DOHH2 (cell line): Measurements from ENCODE around the gene DPYD.

Experiments
- H3F3A ChIP-seq: fragments of 200-600 bp; sonication (generic), shearing (Covaris generic); 2 replicates; pipeline ENCODE4 v1.6.0; 2016; ENCODE audit warnings: antibody characterized with exemption, mild to moderate bottlenecking; ENCODE audit not compliant: control insufficient read depth, insufficient read depth
- H3K27ac ChIP-seq: fragments of 200-600 bp; sonication (generic); 2 replicates; pipeline ENCODE4 v1.5.1; 2014; ENCODE audit warnings: low read depth, mild to moderate bottlenecking, low read length, moderate library complexity
- H3K27me3 ChIP-seq: fragments of 200-600 bp; sonication (generic); 2 replicates; pipeline ENCODE4 v1.6.1; 2014; ENCODE audit warnings: mild to moderate bottlenecking, low read length, mixed read lengths; ENCODE audit not compliant: control insufficient read depth
- H3K36me3 ChIP-seq: fragments of 200-600 bp; sonication (generic); 2 replicates; pipeline ENCODE4 v1.6.1; 2014; ENCODE audit warnings: mild to moderate bottlenecking, low read length, moderate library complexity, mixed read lengths; ENCODE audit not compliant: control insufficient read depth
- H3K4me1 ChIP-seq: fragments of 200-600 bp; sonication (generic); 2 replicates; pipeline ENCODE4 v1.6.1; 2014; ENCODE audit warnings: mild to moderate bottlenecking, low read length, mixed read lengths; ENCODE audit not compliant: control insufficient read depth
- H3K4me2 ChIP-seq: fragments of 200-600 bp; sonication (generic); 2 replicates; pipeline ENCODE4 v1.6.0; 2014; ENCODE audit warnings: mild to moderate bottlenecking, low read length, moderate library complexity
- H3K4me3 ChIP-seq: fragments of 200-600 bp; sonication (generic); 2 replicates; pipeline ENCODE4 v1.5.1; 2014; ENCODE audit warnings: mild to moderate bottlenecking, low read length, mixed read lengths
- H3K79me2 ChIP-seq: fragments of 200-600 bp; sonication (generic); 2 replicates; pipeline ENCODE4 v1.6.1; 2014; ENCODE audit warnings: mild to moderate bottlenecking, low read length, mixed read lengths; ENCODE audit not compliant: control insufficient read depth
- H3K9me2 ChIP-seq: fragments of 200-600 bp; sonication (generic); replicated peaks from 2 replicates; pipeline ENCODE4 v1.6.1; 2014; ENCODE audit warnings: mild to moderate bottlenecking, low read length, mixed read lengths; ENCODE audit not compliant: control insufficient read depth
- H3K9me3 ChIP-seq: fragments of 200-600 bp; sonication (generic); 2 replicates; pipeline ENCODE4 v1.6.1; 2014; ENCODE audit warnings: antibody characterized with exemption, low read length, mixed read lengths; ENCODE audit not compliant: control insufficient read depth, insufficient read depth
- H4K20me1 ChIP-seq: fragments of 200-600 bp; sonication (generic); 2 replicates; pipeline ENCODE4 v1.6.0; 2014; ENCODE audit warnings: low read depth, mild to moderate bottlenecking, antibody characterized with exemption, low read length, moderate library complexity; ENCODE audit not compliant: control insufficient read depth, insufficient read depth
- EZH2phosphoT487 ChIP-seq: fragments of 200-600 bp; sonication (generic); IDR thresholded peaks from 2 replicates; pipeline ENCODE4 v1.6.1; 2017; ENCODE audit warnings: borderline replicate concordance, mild to moderate bottlenecking, antibody characterized with exemption, low read length, moderate library complexity, mixed read lengths
- TF ChIP-seq, protein P1 (sequence below): fragments of 200-600 bp; sonication (generic); IDR thresholded peaks from one replicate; pipeline ENCODE4 v1.5.1; 2014; ENCODE audit warnings: antibody characterized with exemption, mild to moderate bottlenecking, low read depth, low read length; ENCODE audit not compliant: poor library complexity, severe bottlenecking

Gene DPYD

DNA sequence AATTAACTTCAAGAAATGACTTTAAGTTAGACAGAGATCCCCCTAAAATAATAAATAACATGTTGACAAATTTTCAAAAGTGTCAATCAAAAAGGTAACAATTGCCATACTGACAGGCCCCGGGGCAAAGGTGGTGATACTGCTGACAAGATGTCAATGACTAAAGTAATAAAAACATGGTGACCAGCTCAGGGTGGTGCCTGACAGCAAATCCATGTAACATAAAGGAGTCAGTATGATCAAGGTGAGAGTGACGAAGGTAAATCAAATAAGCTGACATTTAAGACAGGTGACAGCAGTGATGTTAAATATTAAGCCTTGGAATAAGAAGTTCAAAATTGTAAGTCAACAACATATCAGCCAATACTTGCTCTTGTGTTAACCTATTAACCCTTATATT, 387.5 kb downstream of the DPYD start:
- no peaks in the 10 kb centered on the region for H4K20me1 ChIP-seq
- H3K27me3 ChIP-seq, result no peaks in the 10 kb centered on the region
- H3K4me3 ChIP-seq, result no peak overlapping the region
- H3K27ac ChIP-seq, result no peak overlapping the region
- no peaks in the 10 kb centered on the region for H3K36me3 ChIP-seq
- H3K9me2 ChIP-seq, result no peaks in the 10 kb centered on the region
- TF ChIP-seq EZH2phosphoT487, result no peak
- TF ChIP-seq, protein P1, sequence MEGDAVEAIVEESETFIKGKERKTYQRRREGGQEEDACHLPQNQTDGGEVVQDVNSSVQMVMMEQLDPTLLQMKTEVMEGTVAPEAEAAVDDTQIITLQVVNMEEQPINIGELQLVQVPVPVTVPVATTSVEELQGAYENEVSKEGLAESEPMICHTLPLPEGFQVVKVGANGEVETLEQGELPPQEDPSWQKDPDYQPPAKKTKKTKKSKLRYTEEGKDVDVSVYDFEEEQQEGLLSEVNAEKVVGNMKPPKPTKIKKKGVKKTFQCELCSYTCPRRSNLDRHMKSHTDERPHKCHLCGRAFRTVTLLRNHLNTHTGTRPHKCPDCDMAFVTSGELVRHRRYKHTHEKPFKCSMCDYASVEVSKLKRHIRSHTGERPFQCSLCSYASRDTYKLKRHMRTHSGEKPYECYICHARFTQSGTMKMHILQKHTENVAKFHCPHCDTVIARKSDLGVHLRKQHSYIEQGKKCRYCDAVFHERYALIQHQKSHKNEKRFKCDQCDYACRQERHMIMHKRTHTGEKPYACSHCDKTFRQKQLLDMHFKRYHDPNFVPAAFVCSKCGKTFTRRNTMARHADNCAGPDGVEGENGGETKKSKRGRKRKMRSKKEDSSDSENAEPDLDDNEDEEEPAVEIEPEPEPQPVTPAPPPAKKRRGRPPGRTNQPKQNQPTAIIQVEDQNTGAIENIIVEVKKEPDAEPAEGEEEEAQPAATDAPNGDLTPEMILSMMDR, result no peak
- no peak overlapping the region for H3K4me2 ChIP-seq
- H3K9me3 ChIP-seq, result no peaks in the 10 kb centered on the region
- no peaks in the 10 kb centered on the region for H3F3A ChIP-seq
- no peaks in the 10 kb centered on the region for H3K79me2 ChIP-seq
- H3K4me1 ChIP-seq, result no peaks in the 10 kb centered on the region

GRCh38 chr1:97529600-97529999, 391.2 kb downstream of the DPYD start:
- Histone ChIP-seq H3F3A (no peaks in the 10 kb centered on the region), H3K9me3 (no peaks in the 10 kb centered on the region), H3K4me3 (no peak overlapping the region), H3K4me2 (no peak overlapping the region), H3K27ac (no peak overlapping the region), H3K4me1 (no peaks in the 10 kb centered on the region), H3K79me2 (no peaks in the 10 kb centered on the region), H3K27me3 (no peaks in the 10 kb centered on the region), H3K36me3 (no peaks in the 10 kb centered on the region), H4K20me1 (no peaks in the 10 kb centered on the region), H3K9me2 (no peaks in the 10 kb centered on the region)
- TF ChIP-seq, protein P1, result no peak
- TF ChIP-seq EZH2phosphoT487, result no peak

GRCh38 chr1:97524211-97524610, 396.6 kb downstream of the DPYD start:
- Histone ChIP-seq H3F3A (no peaks in the 10 kb centered on the region), H3K27me3 (no peaks in the 10 kb centered on the region), H3K9me3 (no peaks in the 10 kb centered on the region), H4K20me1 (no peaks in the 10 kb centered on the region), H3K9me2 (no peaks in the 10 kb centered on the region), H3K79me2 (no peaks in the 10 kb centered on the region), H3K27ac (no peak overlapping the region), H3K4me1 (no peaks in the 10 kb centered on the region), H3K4me3 (no peak overlapping the region), H3K36me3 (no peaks in the 10 kb centered on the region), H3K4me2 (no peak overlapping the region)
- TF ChIP-seq, protein P1, result no peak

GRCh38 chr1:97516588-97516987, 404.2 kb downstream of the DPYD start:
- no peak overlapping the region for H3K4me2 ChIP-seq
- no peaks in the 10 kb centered on the region for H3K4me1 ChIP-seq
- H3K9me3 ChIP-seq, result no peaks in the 10 kb centered on the region
- TF ChIP-seq, protein P1, result no peak
- TF ChIP-seq EZH2phosphoT487, result no peak
- H3K27ac ChIP-seq, result no peak overlapping the region
- H4K20me1 ChIP-seq, result no peaks in the 10 kb centered on the region
- no peaks in the 10 kb centered on the region for H3K9me2 ChIP-seq
- H3F3A ChIP-seq, result no peaks in the 10 kb centered on the region
- H3K27me3 ChIP-seq, result no peaks in the 10 kb centered on the region
- H3K4me3 ChIP-seq, result no peak overlapping the region
- H3K36me3 ChIP-seq, result no peaks in the 10 kb centered on the region
- no peaks in the 10 kb centered on the region for H3K79me2 ChIP-seq
